ENCODE measurements around the gene EPB41L4A.

GRCh38 chr5:112228667-112229066, 190.4 kb downstream of the EPB41L4A start:
- TF ChIP-seq CTCF (IDR thresholded peaks at IDR 0.05) (no peak), PREB (CRISPR knock-in tag; IDR thresholded peaks at IDR 0.05; ENCODE audit: borderline replicate concordance) (no peak), ZNF138 (CRISPR knock-in tag; conservative IDR thresholded peaks at IDR 0.05) (no peak), NFYB (CRISPR knock-in tag; conservative IDR thresholded peaks at IDR 0.05; ENCODE audit: low read depth) (no peak), IRF1 (CRISPR knock-in tag; IDR thresholded peaks at IDR 0.05) (no peak), ZNF317 (CRISPR knock-in tag; IDR thresholded peaks at IDR 0.05; ENCODE audit: borderline replicate concordance, low read depth) (no peak), HMGXB4 (CRISPR knock-in tag; IDR thresholded peaks at IDR 0.05) (no peak), RELA (CRISPR knock-in tag; IDR thresholded peaks at IDR 0.05; ENCODE audit: borderline replicate concordance) (no peak)
